ENCODE data around the gene ZNF669. TPM values are rescaled to one million over a fixed set of nuclear protein-coding genes. Genes with fewer than 3 reads are reported as not detected.

ZNF669 gene
- total RNA-seq, 1 experiment from 2014 or later = 9.1 TPM

GRCh38 chr1:247100676-247101279 is 3.4 kb downstream of the ZNF669 start:
- no peak overlapping the region for H3K4me3 Mint-ChIP-seq (ENCODE audit: unreplicated experiment)
- no peak for DNase-seq
- no peaks in the 10 kb centered on the region for H3K27me3 Mint-ChIP-seq (ENCODE audit: insufficient read depth, unreplicated experiment)
- no peaks in the 10 kb centered on the region for H3K4me1 Mint-ChIP-seq (ENCODE audit: low read depth, unreplicated experiment)
- no peaks in the 10 kb centered on the region for H3K4me1 ChIP-seq
- no peak for TF ChIP-seq CTCF (IDR thresholded peaks at IDR 0.05; ENCODE audit: insufficient read depth in 1 of 2, low read depth in 1 of 2, low read length in 1 of 2, severe bottlenecking in 1 of 2, unreplicated experiment in 1 of 2)
- H3K36me3 ChIP-seq (ENCODE audit: control insufficient read depth, insufficient read depth, low read length) = peaks cover 8% of the 10 kb centered on the region
- H3K27me3 ChIP-seq (replicated peaks; ENCODE audit: control insufficient read depth, insufficient read depth, low read length) = no peaks in the 10 kb centered on the region
- intact Hi-C loops (cut with micrococcal nuclease; ENCODE audit: unreplicated experiment) = loop anchor here (5.0 kb wide), 2 partner anchors 52 to 93 kb away; partner anchors contain the start of gene ZNF695
- no peak overlapping the region for H3K27ac Mint-ChIP-seq (ENCODE audit: unreplicated experiment)
- ChIA-PET CTCF (no interaction called here), POLR2A (no interaction called here)
- H3K4me3 ChIP-seq (ENCODE audit: low read depth, low read length) = no peak overlapping the region
- peaks cover 31% of the 10 kb centered on the region for H3K9me3 ChIP-seq
- peaks cover 9% of the 10 kb centered on the region for H3K9me3 Mint-ChIP-seq (ENCODE audit: unreplicated experiment)
- H3K36me3 Mint-ChIP-seq (ENCODE audit: insufficient read depth, unreplicated experiment) = peaks cover 55% of the 10 kb centered on the region
- no TSS peak for BruUV-seq (replicated peaks)

GRCh38 chr1:247096958-247097357 is 7.2 kb downstream of the ZNF669 start:
- Mint-ChIP-seq H3K9me3 (ENCODE audit: unreplicated experiment) (peaks cover 9% of the 10 kb centered on the region), H3K27me3 (ENCODE audit: insufficient read depth, unreplicated experiment) (no peaks in the 10 kb centered on the region), H3K36me3 (ENCODE audit: insufficient read depth, unreplicated experiment) (peaks cover 40% of the 10 kb centered on the region), H3K27ac (ENCODE audit: unreplicated experiment) (no peak overlapping the region), H3K4me1 (ENCODE audit: low read depth, unreplicated experiment) (no peaks in the 10 kb centered on the region), H3K4me3 (ENCODE audit: unreplicated experiment) (no peak overlapping the region)
- CTCF ChIA-PET = no interaction called here
- Histone ChIP-seq H3K9me3 (peaks cover 29% of the 10 kb centered on the region), H3K4me3 (ENCODE audit: low read depth, low read length) (no peak overlapping the region), H3K27me3 (replicated peaks; ENCODE audit: control insufficient read depth, insufficient read depth, low read length) (no peaks in the 10 kb centered on the region), H3K36me3 (ENCODE audit: control insufficient read depth, insufficient read depth, low read length) (peaks cover 8% of the 10 kb centered on the region), H3K4me1 (no peaks in the 10 kb centered on the region)
- no TSS peak for BruUV-seq (replicated peaks)
- POLR2A ChIA-PET = no interaction called here
- TF ChIP-seq CTCF (IDR thresholded peaks at IDR 0.05; ENCODE audit: insufficient read depth in 1 of 2, low read depth in 1 of 2, low read length in 1 of 2, severe bottlenecking in 1 of 2, unreplicated experiment in 1 of 2) = no peak
- no peak for DNase-seq
- intact Hi-C loops (cut with micrococcal nuclease; ENCODE audit: unreplicated experiment) = no loop called here

GRCh38 chr1:247096544-247096943 is 7.6 kb downstream of the ZNF669 start:
- intact Hi-C loops (cut with micrococcal nuclease; ENCODE audit: unreplicated experiment) = no loop called here
- Histone ChIP-seq H3K36me3 (ENCODE audit: control insufficient read depth, insufficient read depth, low read length) (peaks cover 8% of the 10 kb centered on the region), H3K27me3 (replicated peaks; ENCODE audit: control insufficient read depth, insufficient read depth, low read length) (no peaks in the 10 kb centered on the region), H3K4me3 (ENCODE audit: low read depth, low read length) (no peak overlapping the region), H3K9me3 (peaks cover 26% of the 10 kb centered on the region), H3K4me1 (no peaks in the 10 kb centered on the region)
- no TSS peak for BruUV-seq (replicated peaks)
- Mint-ChIP-seq H3K9me3 (ENCODE audit: unreplicated experiment) (peaks cover 9% of the 10 kb centered on the region), H3K36me3 (ENCODE audit: insufficient read depth, unreplicated experiment) (peaks cover 36% of the 10 kb centered on the region), H3K27ac (ENCODE audit: unreplicated experiment) (no peak overlapping the region), H3K27me3 (ENCODE audit: insufficient read depth, unreplicated experiment) (no peaks in the 10 kb centered on the region), H3K4me3 (ENCODE audit: unreplicated experiment) (no peak overlapping the region), H3K4me1 (ENCODE audit: low read depth, unreplicated experiment) (no peaks in the 10 kb centered on the region)
- DNase-seq = no peak
- ChIA-PET CTCF (no interaction called here), POLR2A (no interaction called here)
- TF ChIP-seq CTCF (IDR thresholded peaks at IDR 0.05; ENCODE audit: insufficient read depth in 1 of 2, low read depth in 1 of 2, low read length in 1 of 2, severe bottlenecking in 1 of 2, unreplicated experiment in 1 of 2) = no peak

Data from Caco-2 (cell line).